ENCODE data around the gene ILKAP.
A peak's percentile ranks its signal among the peaks of the same experiment; 100 is the strongest.

The ILKAP gene

DNA sequence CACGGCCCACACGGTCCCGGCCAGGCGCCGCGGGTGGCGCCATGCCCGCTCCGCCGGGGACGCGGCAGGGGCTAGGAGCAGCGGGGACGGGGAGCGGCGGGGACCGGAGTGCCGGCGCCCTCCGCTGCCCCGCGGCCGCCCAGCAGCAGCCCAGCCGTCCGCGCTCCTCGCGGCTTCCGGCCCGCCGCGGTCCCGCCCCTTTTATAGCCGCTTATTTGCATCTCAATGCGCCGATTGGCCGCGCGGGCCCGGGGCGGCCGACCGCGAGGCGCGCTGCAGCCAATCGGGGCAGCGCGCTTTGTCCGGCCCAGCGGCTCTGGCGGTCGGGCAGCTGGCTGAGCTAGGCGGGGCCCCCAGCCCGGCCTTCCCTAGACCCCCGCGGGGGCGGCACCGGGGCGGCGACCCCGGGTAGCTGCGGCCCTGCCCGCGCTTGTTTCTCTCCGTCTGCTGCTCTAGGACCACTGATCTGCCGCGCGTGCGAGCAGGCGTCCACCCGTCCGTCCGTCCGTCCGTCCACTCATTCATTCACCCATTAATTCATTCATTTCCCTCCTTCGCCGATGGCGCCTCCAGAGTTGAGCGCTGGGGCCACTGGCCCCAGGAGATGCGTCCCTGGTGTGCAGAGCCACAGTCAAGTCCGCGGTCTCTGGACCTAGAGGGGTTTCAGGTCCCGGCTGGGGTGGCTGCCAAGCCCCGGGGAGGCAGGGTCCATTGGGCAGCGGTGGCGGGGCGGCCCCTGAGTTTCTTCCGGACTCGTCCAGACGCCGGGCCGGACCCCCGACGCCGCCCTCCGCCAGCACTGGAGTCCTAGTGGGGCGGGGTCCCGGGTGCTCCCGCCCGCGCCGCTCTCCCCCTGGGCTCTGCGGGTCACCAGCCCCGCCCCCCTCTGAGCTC, 36.6 kb upstream of the ILKAP start, which contains the start of gene HES6:
HES6 (minus strand) TSS at position 176 of the 894 bp plus-strand sequence; CDS start at position 43, 133 bp downstream.
- Histone ChIP-seq H3K79me1 (ENCODE audit: low read length) (peaks cover 3% of the 10 kb centered on the region), H3K18ac (ENCODE audit: low read length) (peak within 1 kb of the TSS; percentile 77), H4K12ac (ENCODE audit: low read depth, low read length) (peak within 1 kb of the TSS; percentile 55), H3K4me1 (ENCODE audit: control insufficient read depth in 1 of 2, insufficient read depth in 2 of 2, low read length in 2 of 2) (peaks cover 0 to 13% of the 10 kb centered on the region in 2 experiments), H2BK5ac (ENCODE audit: low read depth, low read length, poor library complexity) (no peak within 1 kb of the TSS), H3K4me2 (ENCODE audit: low read length) (peak within 1 kb of the TSS; percentile 97), H2AFZ (ENCODE audit: insufficient read depth, low read length, poor library complexity) (peak within 1 kb of the TSS; percentile 92), H4K91ac (ENCODE audit: low read depth, low read length) (no peak within 1 kb of the TSS), H3K36me3 (ENCODE audit: control insufficient read depth in 1 of 2, insufficient read depth in 2 of 2, low read length in 2 of 2) (no peaks in the 10 kb centered on the region), H3K4ac (ENCODE audit: low read depth, low read length) (peak within 1 kb of the TSS; percentile 37), H2BK12ac (ENCODE audit: low read length) (peak within 1 kb of the TSS; percentile 38), H4K8ac (ENCODE audit: low read depth, low read length) (peak within 1 kb of the TSS; percentile 75), H3K79me2 (ENCODE audit: control insufficient read depth, insufficient read depth, low read length, poor library complexity) (peaks cover 2% of the 10 kb centered on the region), H2AK5ac (ENCODE audit: low read length) (no peak within 1 kb of the TSS), H2BK120ac (ENCODE audit: insufficient read depth, low read length, poor library complexity) (no peak within 1 kb of the TSS), H3K27me3 (ENCODE audit: insufficient read depth, low read length) (peaks cover 29% of the 10 kb centered on the region), H3K4me3 (ENCODE audit: low read depth, low read length) (peak within 1 kb of the TSS; percentile 86), H3K23ac (ENCODE audit: low read length) (no peak within 1 kb of the TSS), H3K27ac (ENCODE audit: low read depth, low read length) (no peak within 1 kb of the TSS), H3K9me3 (ENCODE audit: insufficient read depth, low read depth, low read length) (peaks cover 8% of the 10 kb centered on the region), H3K14ac (ENCODE audit: low read length) (peak within 1 kb of the TSS; percentile 66), H3K9ac (ENCODE audit: low read length) (peak within 1 kb of the TSS; percentile 39)
- no CpG with 5 or more reads among the region's 105 CpGs for WGBS (ENCODE audit: extremely low coverage, insufficient coverage, insufficient read length)
- DNase-seq: peak; percentile 82 to 91

DNA sequence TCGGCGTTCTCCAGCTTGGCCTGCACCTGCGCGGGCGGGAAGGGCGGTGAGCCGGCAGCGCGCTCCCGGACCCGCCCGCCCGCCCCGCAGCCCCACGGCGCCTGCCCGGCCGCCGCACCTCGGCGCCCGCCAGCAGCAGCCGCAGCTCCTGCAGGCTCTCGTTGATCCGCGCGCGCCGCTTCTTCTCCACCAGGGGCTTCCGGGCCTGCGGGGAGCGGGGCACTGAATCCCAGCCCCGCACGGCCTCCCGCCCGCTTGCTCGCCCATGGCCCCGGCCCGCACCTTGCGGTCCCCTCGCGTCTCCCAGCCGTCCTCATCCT, 36.0 kb upstream of the ILKAP start:
- Histone ChIP-seq H4K12ac (ENCODE audit: low read depth, low read length) (peak overlapping the region; percentile 55), H2AFZ (ENCODE audit: insufficient read depth, low read length, poor library complexity) (peak overlapping the region; percentile 92), H2AK5ac (ENCODE audit: low read length) (no peak overlapping the region), H3K14ac (ENCODE audit: low read length) (peak overlapping the region; percentile 66), H2BK120ac (ENCODE audit: insufficient read depth, low read length, poor library complexity) (no peak overlapping the region), H3K23ac (ENCODE audit: low read length) (no peak overlapping the region), H3K27ac (ENCODE audit: low read depth, low read length) (no peak overlapping the region), H3K36me3 (ENCODE audit: control insufficient read depth in 1 of 2, insufficient read depth in 2 of 2, low read length in 2 of 2) (no peaks in the 10 kb centered on the region), H3K27me3 (ENCODE audit: insufficient read depth, low read length) (peaks cover 29% of the 10 kb centered on the region), H3K4me3 (ENCODE audit: low read depth, low read length) (peak overlapping the region; percentile 86), H4K91ac (ENCODE audit: low read depth, low read length) (no peak overlapping the region), H3K79me1 (ENCODE audit: low read length) (peaks cover 4% of the 10 kb centered on the region), H3K4me1 (ENCODE audit: control insufficient read depth in 1 of 2, insufficient read depth in 2 of 2, low read length in 2 of 2) (peaks cover 0 to 14% of the 10 kb centered on the region in 2 experiments), H3K79me2 (ENCODE audit: control insufficient read depth, insufficient read depth, low read length, poor library complexity) (peaks cover 2% of the 10 kb centered on the region), H2BK12ac (ENCODE audit: low read length) (no peak overlapping the region), H2BK5ac (ENCODE audit: low read depth, low read length, poor library complexity) (no peak overlapping the region), H3K9me3 (ENCODE audit: insufficient read depth, low read depth, low read length) (peaks cover 8% of the 10 kb centered on the region), H3K4me2 (ENCODE audit: low read length) (peak overlapping the region; percentile 97), H3K4ac (ENCODE audit: low read depth, low read length) (no peak overlapping the region), H3K18ac (ENCODE audit: low read length) (peak overlapping the region; percentile 77), H4K8ac (ENCODE audit: low read depth, low read length) (no peak overlapping the region), H3K9ac (ENCODE audit: low read length) (no peak overlapping the region)
- DNase-seq: peak in 1 of 2 donors; percentile 27
- no CpG with 5 or more reads among the region's 43 CpGs for WGBS (ENCODE audit: extremely low coverage, insufficient coverage, insufficient read length)

DNA sequence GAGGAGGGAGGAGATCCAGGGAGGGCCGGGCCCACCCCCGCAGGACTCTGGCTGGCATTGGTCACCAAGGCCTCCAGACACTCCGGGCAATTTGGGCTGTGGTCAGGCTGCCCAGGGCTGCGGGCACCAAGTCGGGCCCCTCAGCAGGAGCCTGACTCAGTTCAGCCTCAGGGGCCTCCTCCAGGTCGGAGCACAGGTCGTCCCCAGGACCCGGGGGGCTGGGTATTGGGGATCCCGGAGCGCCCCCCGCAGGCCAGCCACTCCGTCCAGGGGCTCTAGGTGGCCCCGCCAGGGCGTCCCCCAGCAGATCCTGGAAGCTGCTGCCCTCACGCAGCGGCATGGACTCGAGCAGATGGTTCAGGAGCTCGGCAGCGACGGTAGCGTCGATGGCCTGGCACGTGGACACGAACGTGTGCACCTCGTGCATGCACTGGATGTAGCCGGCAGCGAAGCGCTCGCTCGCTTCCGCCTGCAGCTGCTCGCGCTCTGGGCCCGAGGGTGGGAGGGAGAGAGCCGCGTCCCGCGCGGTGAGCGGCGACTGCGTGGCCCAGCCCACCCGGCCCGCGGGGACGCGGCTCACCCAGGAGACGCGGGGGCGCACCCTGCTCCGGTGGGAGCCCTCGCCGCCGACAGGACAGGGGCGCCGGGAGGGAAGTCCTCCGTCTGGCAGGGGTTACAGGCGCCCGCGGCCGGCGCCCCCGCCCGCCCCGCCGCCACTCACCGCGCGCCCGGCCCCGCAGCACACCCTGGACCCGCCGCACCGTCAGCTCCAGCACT, 35.5 kb upstream of the ILKAP start:
- Histone ChIP-seq H3K4ac (ENCODE audit: low read depth, low read length) (no peak overlapping the region), H3K9me3 (ENCODE audit: insufficient read depth, low read depth, low read length) (peaks cover 8% of the 10 kb centered on the region), H2BK12ac (ENCODE audit: low read length) (no peak overlapping the region), H3K18ac (ENCODE audit: low read length) (no peak overlapping the region), H2BK5ac (ENCODE audit: low read depth, low read length, poor library complexity) (no peak overlapping the region), H3K9ac (ENCODE audit: low read length) (no peak overlapping the region), H3K23ac (ENCODE audit: low read length) (no peak overlapping the region), H4K12ac (ENCODE audit: low read depth, low read length) (no peak overlapping the region), H2BK120ac (ENCODE audit: insufficient read depth, low read length, poor library complexity) (no peak overlapping the region), H4K8ac (ENCODE audit: low read depth, low read length) (no peak overlapping the region), H3K27ac (ENCODE audit: low read depth, low read length) (no peak overlapping the region), H3K4me3 (ENCODE audit: low read depth, low read length) (peak overlapping the region; percentile 86), H3K79me2 (ENCODE audit: control insufficient read depth, insufficient read depth, low read length, poor library complexity) (peaks cover 4% of the 10 kb centered on the region), H3K36me3 (ENCODE audit: control insufficient read depth in 1 of 2, insufficient read depth in 2 of 2, low read length in 2 of 2) (no peaks in the 10 kb centered on the region), H2AFZ (ENCODE audit: insufficient read depth, low read length, poor library complexity) (no peak overlapping the region), H4K91ac (ENCODE audit: low read depth, low read length) (no peak overlapping the region), H2AK5ac (ENCODE audit: low read length) (no peak overlapping the region), H3K4me2 (ENCODE audit: low read length) (peak overlapping the region; percentile 97), H3K4me1 (ENCODE audit: control insufficient read depth in 1 of 2, insufficient read depth in 2 of 2, low read length in 2 of 2) (peaks cover 0 to 16% of the 10 kb centered on the region in 2 experiments), H3K79me1 (ENCODE audit: low read length) (peaks cover 7% of the 10 kb centered on the region), H3K27me3 (ENCODE audit: insufficient read depth, low read length) (peaks cover 29% of the 10 kb centered on the region), H3K14ac (ENCODE audit: low read length) (no peak overlapping the region)
- WGBS (ENCODE audit: extremely low coverage, insufficient coverage, insufficient read length): no CpG with 5 or more reads among the region's 75 CpGs
- no peak for DNase-seq

DNA sequence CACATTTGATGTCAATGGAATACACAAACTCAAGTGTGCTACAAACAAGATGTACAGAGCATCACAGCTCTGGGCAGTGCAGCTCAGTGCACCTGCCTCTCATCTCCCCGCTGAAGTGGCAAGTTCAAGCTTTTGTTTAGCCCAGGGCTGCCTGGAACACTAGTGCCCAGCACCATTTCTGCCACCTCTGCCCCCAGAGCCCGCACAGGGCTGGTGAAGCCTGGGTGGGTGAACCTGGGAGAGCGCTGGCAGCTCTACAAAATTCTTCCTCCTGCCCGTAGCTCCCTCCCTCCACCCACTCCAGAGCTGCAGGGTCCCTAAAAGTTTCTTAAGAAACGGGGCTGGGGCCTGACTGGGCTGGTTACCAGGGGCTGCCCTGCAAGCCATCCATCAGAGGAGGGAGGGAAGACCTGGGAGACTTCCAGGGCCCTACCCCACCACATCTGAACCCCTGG, 34.8 kb upstream of the ILKAP start:
- WGBS (ENCODE audit: extremely low coverage, insufficient coverage, insufficient read length): no CpG with 5 or more reads among the region's 5 CpGs
- H3K18ac ChIP-seq (ENCODE audit: low read length): no peak overlapping the region

More for the DNA sequence above, 34.8 kb upstream of the ILKAP start:
- H2BK12ac ChIP-seq (ENCODE audit: low read length): no peak overlapping the region
- no peak overlapping the region for H3K14ac ChIP-seq (ENCODE audit: low read length)
- peaks cover 8% of the 10 kb centered on the region for H3K9me3 ChIP-seq (ENCODE audit: insufficient read depth, low read depth, low read length)
- H3K27ac ChIP-seq (ENCODE audit: low read depth, low read length): no peak overlapping the region
- no peak overlapping the region for H2BK5ac ChIP-seq (ENCODE audit: low read depth, low read length, poor library complexity)
- H2AFZ ChIP-seq (ENCODE audit: insufficient read depth, low read length, poor library complexity): no peak overlapping the region
- H3K4me3 ChIP-seq (ENCODE audit: low read depth, low read length): no peak overlapping the region
- H3K4me2 ChIP-seq (ENCODE audit: low read length): no peak overlapping the region
- H3K4me1 ChIP-seq (ENCODE audit: control insufficient read depth in 1 of 2, insufficient read depth in 2 of 2, low read length in 2 of 2): peaks cover 0 to 16% of the 10 kb centered on the region in 2 experiments
- peaks cover 29% of the 10 kb centered on the region for H3K27me3 ChIP-seq (ENCODE audit: insufficient read depth, low read length)
- no peak overlapping the region for H3K23ac ChIP-seq (ENCODE audit: low read length)
- no peak for DNase-seq
- peaks cover 4% of the 10 kb centered on the region for H3K79me2 ChIP-seq (ENCODE audit: control insufficient read depth, insufficient read depth, low read length, poor library complexity)
- peaks cover 7% of the 10 kb centered on the region for H3K79me1 ChIP-seq (ENCODE audit: low read length)
- no peak overlapping the region for H2AK5ac ChIP-seq (ENCODE audit: low read length)
- no peak overlapping the region for H4K8ac ChIP-seq (ENCODE audit: low read depth, low read length)
- no peak overlapping the region for H4K12ac ChIP-seq (ENCODE audit: low read depth, low read length)
- H4K91ac ChIP-seq (ENCODE audit: low read depth, low read length): no peak overlapping the region
- H3K36me3 ChIP-seq (ENCODE audit: control insufficient read depth in 1 of 2, insufficient read depth in 2 of 2, low read length in 2 of 2): no peaks in the 10 kb centered on the region
- H3K4ac ChIP-seq (ENCODE audit: low read depth, low read length): no peak overlapping the region
- no peak overlapping the region for H3K9ac ChIP-seq (ENCODE audit: low read length)
- no peak overlapping the region for H2BK120ac ChIP-seq (ENCODE audit: insufficient read depth, low read length, poor library complexity)

Measured in trophoblast cell (in vitro differentiated cells and primary cell).